K562 (cell line): ENCODE measurements around the gene MRO.

Experiments used
- ARID2 ChIP-seq: fragments of 450-650 bp; IDR thresholded peaks from 2 replicates; pipeline ENCODE4 v1.6.1; 2017; ENCODE audit warnings: antibody characterized with exemption, mild to moderate bottlenecking
- CHD2 ChIP-seq: IDR thresholded peaks from 2 replicates; pipeline ENCODE4 v1.6.1; 2011; ENCODE audit warnings: low read depth, low read length
- DNMT1 ChIP-seq: fragments of 450-650 bp; IDR thresholded peaks from 2 replicates; pipeline ENCODE4 v1.6.1; 2016; ENCODE audit warnings: antibody characterized with exemption, mild to moderate bottlenecking
- ETV6 ChIP-seq, 3 experiments: fragments of 150-350 bp in 1 of 3; sonication (generic) in 1 of 3; formaldehyde crosslinking in 1 of 3; IDR thresholded peaks; 2 replicates each; pipeline versions ENCODE4 v1.6.1 to v1.8.0; 2014 to 2022; ENCODE audit warnings: borderline replicate concordance in 2 of 3, low read depth in 2 of 3, antibody characterized with exemption in 1 of 3, low read length in 1 of 3, mild to moderate bottlenecking in 1 of 3, missing genetic modification reagents in 1 of 3
- HOXB6 ChIP-seq: fragments of 250-450 bp; sonication (Bioruptor Pico); IDR thresholded peaks from 2 replicates; pipeline ENCODE4 v1.5.1; 2022; ENCODE audit warnings: mild to moderate bottlenecking, borderline replicate concordance
- NR2C2 ChIP-seq, 2 experiments: fragments of 200-800 bp in 1 of 2; sonication (Bioruptor generic) in 1 of 2; sonication (generic) in 1 of 2; formaldehyde crosslinking in 1 of 2; IDR thresholded peaks; 2 replicates each; pipeline versions ENCODE4 v1.6.1 to v1.8.0; 2016 to 2022; ENCODE audit warnings: mild to moderate bottlenecking in 1 of 2, missing compliant biosample characterization in 1 of 2, missing genetic modification characterization in 1 of 2, missing genetic modification reagents in 1 of 2
- POLR2AphosphoS5 ChIP-seq: IDR thresholded peaks from 2 replicates; pipeline ENCODE4 v1.6.1; 2011; ENCODE audit warnings: mild to moderate bottlenecking, low read depth, low read length, moderate library complexity; ENCODE audit not compliant: control insufficient read depth, insufficient read depth
- POLR3A ChIP-seq: IDR thresholded peaks from 2 replicates; pipeline ENCODE4 v1.6.1; 2011; ENCODE audit warnings: borderline replicate concordance, mild to moderate bottlenecking, moderate library complexity; ENCODE audit not compliant: insufficient read length, insufficient read depth; ENCODE audit errors: extremely low read depth
- TF ChIP-seq, protein P1 (sequence below): fragments of 250-450 bp; sonication (Bioruptor Pico); IDR thresholded peaks from 2 replicates; pipeline ENCODE4 v1.8.0; 2022; ENCODE audit warnings: inconsistent platforms, mild to moderate bottlenecking, moderate library complexity, borderline replicate concordance
- TF ChIP-seq, protein P2 (sequence below): sonication (generic); formaldehyde crosslinking; IDR thresholded peaks from 2 replicates; pipeline ENCODE4 v1.9.0; 2022; ENCODE audit warnings: mild to moderate bottlenecking, missing genetic modification reagents
- TF ChIP-seq, protein P3 (sequence below), 3 experiments: IDR thresholded peaks in 2 of 3; conservative IDR thresholded peaks in 1 of 3; 2 replicates each; pipeline ENCODE4 v1.5.1; 2011 to 2012; ENCODE audit warnings: low read length in 3 of 3, mild to moderate bottlenecking in 3 of 3, control low read depth in 2 of 3, improper control_type of control experiment in 1 of 3, inconsistent platforms in 1 of 3, low read depth in 1 of 3, mixed read lengths in 1 of 3, moderate library complexity in 1 of 3; ENCODE audit not compliant: insufficient read depth in 2 of 3

DNA sequence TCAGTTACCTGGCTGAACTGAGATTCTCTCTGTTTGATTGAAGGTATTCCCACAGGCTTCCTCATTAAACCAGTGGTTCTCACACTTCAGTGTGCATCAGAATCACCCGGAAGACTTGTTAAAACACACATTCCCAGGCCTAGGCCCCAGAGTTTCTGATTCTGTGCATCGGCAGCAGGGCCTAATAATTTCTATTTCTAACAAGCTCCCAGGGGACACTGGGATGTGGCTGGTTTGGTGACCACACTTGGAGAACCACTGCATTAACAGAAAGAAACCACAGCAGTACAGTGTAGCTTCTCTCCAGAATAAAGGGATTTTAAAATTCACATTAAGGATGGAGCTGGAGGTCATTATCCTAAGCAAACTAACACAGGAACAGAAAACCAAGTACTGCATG, 6.5 kb downstream of the MRO start:
- TF ChIP-seq, protein P1, sequence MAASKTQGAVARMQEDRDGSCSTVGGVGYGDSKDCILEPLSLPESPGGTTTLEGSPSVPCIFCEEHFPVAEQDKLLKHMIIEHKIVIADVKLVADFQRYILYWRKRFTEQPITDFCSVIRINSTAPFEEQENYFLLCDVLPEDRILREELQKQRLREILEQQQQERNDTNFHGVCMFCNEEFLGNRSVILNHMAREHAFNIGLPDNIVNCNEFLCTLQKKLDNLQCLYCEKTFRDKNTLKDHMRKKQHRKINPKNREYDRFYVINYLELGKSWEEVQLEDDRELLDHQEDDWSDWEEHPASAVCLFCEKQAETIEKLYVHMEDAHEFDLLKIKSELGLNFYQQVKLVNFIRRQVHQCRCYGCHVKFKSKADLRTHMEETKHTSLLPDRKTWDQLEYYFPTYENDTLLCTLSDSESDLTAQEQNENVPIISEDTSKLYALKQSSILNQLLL (CRISPR knock-in tag): no peak
- TF ChIP-seq, protein P2, sequence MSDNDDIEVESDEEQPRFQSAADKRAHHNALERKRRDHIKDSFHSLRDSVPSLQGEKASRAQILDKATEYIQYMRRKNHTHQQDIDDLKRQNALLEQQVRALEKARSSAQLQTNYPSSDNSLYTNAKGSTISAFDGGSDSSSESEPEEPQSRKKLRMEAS (CRISPR knock-in tag): no peak
- TF ChIP-seq NR2C2 (CRISPR knock-in tag; IDR thresholded peaks at IDR 0.05) (no peak), NR2C2 (tag; IDR thresholded peaks at IDR 0.05) (no peak), DNMT1 (no peak), POLR2AphosphoS5 (no peak), POLR3A (no peak), ETV6 (IDR thresholded peaks at IDR 0.05; ENCODE audit: borderline replicate concordance in 1 of 2, low read depth in 2 of 2, low read length in 1 of 2) (no peak), ETV6 (CRISPR knock-in tag; IDR thresholded peaks at IDR 0.05; ENCODE audit: borderline replicate concordance) (no peak), HOXB6 (CRISPR knock-in tag) (no peak), CHD2 (no peak), ARID2 (no peak)
- TF ChIP-seq, protein P3, sequence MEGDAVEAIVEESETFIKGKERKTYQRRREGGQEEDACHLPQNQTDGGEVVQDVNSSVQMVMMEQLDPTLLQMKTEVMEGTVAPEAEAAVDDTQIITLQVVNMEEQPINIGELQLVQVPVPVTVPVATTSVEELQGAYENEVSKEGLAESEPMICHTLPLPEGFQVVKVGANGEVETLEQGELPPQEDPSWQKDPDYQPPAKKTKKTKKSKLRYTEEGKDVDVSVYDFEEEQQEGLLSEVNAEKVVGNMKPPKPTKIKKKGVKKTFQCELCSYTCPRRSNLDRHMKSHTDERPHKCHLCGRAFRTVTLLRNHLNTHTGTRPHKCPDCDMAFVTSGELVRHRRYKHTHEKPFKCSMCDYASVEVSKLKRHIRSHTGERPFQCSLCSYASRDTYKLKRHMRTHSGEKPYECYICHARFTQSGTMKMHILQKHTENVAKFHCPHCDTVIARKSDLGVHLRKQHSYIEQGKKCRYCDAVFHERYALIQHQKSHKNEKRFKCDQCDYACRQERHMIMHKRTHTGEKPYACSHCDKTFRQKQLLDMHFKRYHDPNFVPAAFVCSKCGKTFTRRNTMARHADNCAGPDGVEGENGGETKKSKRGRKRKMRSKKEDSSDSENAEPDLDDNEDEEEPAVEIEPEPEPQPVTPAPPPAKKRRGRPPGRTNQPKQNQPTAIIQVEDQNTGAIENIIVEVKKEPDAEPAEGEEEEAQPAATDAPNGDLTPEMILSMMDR (IDR thresholded peaks at IDR 0.05 in 2 of 3, conservative IDR thresholded peaks at IDR 0.05 in 1 of 3; ENCODE audit: insufficient read depth in 2 of 3, low read depth in 1 of 3, low read length in 3 of 3): no peak
